B cell (primary cell): ENCODE results near the gene LZTS2.

Experiments used
- CTCF ChIP-seq: fragments of 200-600 bp; IDR thresholded peaks from one replicate; pipeline ENCODE4 v1.8.0; 2022; ENCODE audit warnings: antibody characterized with exemption, mild to moderate bottlenecking
- EZH2 ChIP-seq: IDR thresholded peaks from 2 replicates; pipeline ENCODE4 v1.6.1; 2012; ENCODE audit warnings: borderline replicate concordance, low read depth, mild to moderate bottlenecking, moderate library complexity, low read length; ENCODE audit not compliant: insufficient read depth, poor library complexity, severe bottlenecking

- TF ChIP-seq EZH2 (no peak), CTCF (no peak)
Observed at GRCh38 chr10:101031128-101031795, 31.7 kb downstream of the LZTS2 start, which contains the start of the genes PDZD7 and SFXN3.
